ENCODE results near the gene ZNF862. TPM values are rescaled to one million over a fixed set of nuclear protein-coding genes. Genes with fewer than 3 reads are reported as not detected.

Gene ZNF862
- total and polyA plus RNA-seq, 8 donors = 8.3 to 20.1 (median 14.1) TPM

GRCh38 chr7:149814494-149814893 lies 23.7 kb upstream of the ZNF862 start:
- H3K9me3 ChIP-seq = no peaks in the 10 kb centered on the region
- 68 to 82% methylated on average over 12 to 15 of the region's 15 CpGs for WGBS, 2 donors
- H3K36me3 ChIP-seq = no peaks in the 10 kb centered on the region
- intact Hi-C loops (cut with DNase I) = no loop called here
- ATAC-seq = no peak
- TF ChIP-seq, protein P1, sequence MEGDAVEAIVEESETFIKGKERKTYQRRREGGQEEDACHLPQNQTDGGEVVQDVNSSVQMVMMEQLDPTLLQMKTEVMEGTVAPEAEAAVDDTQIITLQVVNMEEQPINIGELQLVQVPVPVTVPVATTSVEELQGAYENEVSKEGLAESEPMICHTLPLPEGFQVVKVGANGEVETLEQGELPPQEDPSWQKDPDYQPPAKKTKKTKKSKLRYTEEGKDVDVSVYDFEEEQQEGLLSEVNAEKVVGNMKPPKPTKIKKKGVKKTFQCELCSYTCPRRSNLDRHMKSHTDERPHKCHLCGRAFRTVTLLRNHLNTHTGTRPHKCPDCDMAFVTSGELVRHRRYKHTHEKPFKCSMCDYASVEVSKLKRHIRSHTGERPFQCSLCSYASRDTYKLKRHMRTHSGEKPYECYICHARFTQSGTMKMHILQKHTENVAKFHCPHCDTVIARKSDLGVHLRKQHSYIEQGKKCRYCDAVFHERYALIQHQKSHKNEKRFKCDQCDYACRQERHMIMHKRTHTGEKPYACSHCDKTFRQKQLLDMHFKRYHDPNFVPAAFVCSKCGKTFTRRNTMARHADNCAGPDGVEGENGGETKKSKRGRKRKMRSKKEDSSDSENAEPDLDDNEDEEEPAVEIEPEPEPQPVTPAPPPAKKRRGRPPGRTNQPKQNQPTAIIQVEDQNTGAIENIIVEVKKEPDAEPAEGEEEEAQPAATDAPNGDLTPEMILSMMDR (IDR thresholded peaks at IDR 0.05) = no peak
- FAIRE-seq = no peak
- DNase-seq = peak in 1 of 6 donors; percentile 64
- H3K4me3 ChIP-seq = no peak overlapping the region
- no peaks in the 10 kb centered on the region for H3K27me3 ChIP-seq
- no peak overlapping the region for H3K27ac ChIP-seq
- no peaks in the 10 kb centered on the region for H3K4me1 ChIP-seq

DNA sequence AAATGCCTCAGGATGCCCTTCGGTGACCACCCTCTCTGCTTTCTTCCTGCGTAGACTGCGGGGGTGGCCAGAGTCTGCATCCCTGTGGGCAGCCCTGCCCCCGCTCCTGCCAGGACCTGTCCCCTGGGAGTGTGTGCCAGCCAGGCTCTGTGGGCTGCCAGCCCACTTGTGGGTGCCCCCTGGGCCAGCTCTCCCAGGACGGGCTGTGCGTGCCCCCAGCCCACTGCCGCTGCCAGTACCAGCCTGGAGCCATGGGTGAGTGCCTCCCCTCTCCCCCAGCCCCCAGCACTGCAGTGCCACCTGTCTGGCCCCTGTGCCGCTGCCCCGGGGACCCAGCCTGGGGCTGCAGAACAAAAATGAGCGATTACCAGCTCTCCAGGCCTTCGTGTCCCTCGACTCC lies 23.1 kb upstream of the ZNF862 start:
- no peaks in the 10 kb centered on the region for H3K4me1 ChIP-seq
- H3K27me3 ChIP-seq = no peaks in the 10 kb centered on the region
- no peak overlapping the region for H3K4me3 ChIP-seq
- WGBS, 2 donors = 78 to 82% methylated on average over 12 of the region's 12 CpGs
- TF ChIP-seq, protein P1 (IDR thresholded peaks at IDR 0.05) = no peak
- H3K9me3 ChIP-seq = no peaks in the 10 kb centered on the region
- no peak for ATAC-seq
- peak in 1 of 6 donors; percentile 67 for DNase-seq
- no peaks in the 10 kb centered on the region for H3K36me3 ChIP-seq
- intact Hi-C loops (cut with DNase I) = no loop called here
- FAIRE-seq = no peak
- no peak overlapping the region for H3K27ac ChIP-seq

GRCh38 chr7:149815661-149816266 lies 22.4 kb upstream of the ZNF862 start:
- 62 to 65% methylated on average over 16 of the region's 16 CpGs for WGBS, 2 donors
- Histone ChIP-seq H3K9me3 (no peaks in the 10 kb centered on the region), H3K4me1 (no peaks in the 10 kb centered on the region), H3K36me3 (no peaks in the 10 kb centered on the region), H3K4me3 (no peak overlapping the region), H3K27me3 (no peaks in the 10 kb centered on the region), H3K27ac (no peak overlapping the region)
- ATAC-seq (no peak), DNase-seq (peak in 2 of 6 donors; percentile 10 to 65), FAIRE-seq (no peak)
- TF ChIP-seq, protein P1 (IDR thresholded peaks at IDR 0.05) = no peak
- intact Hi-C loops (cut with DNase I) = no loop called here

DNA sequence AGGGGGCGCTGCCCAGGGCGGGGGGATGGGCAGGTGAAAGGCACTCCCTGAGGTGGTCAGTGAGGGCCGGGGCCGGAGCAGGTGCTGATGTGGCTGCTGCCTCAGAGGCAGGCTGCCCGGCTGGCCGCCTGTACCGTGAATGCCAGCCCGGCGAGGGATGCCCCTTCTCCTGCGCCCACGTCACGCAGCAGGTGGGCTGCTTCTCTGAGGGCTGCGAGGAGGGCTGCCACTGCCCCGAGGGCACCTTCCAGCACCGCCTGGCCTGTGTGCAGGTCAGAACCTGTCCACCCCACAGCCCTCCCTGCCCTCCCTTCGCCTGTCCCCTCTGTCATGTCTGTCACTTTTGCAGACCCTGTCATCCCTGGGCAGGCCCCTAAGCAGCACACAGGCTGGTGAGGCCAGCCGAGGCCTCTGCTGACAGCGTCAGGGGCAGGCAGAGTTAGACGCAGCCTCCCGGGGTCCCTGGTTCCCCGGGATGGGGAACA lies 21.9 kb upstream of the ZNF862 start:
- WGBS, 2 donors = 70 to 75% methylated on average over 21 of the region's 21 CpGs
- FAIRE-seq (no peak), ATAC-seq (no peak), DNase-seq (peak in 2 of 6 donors; percentile 18 to 63)
- Histone ChIP-seq H3K4me3 (no peak overlapping the region), H3K4me1 (no peaks in the 10 kb centered on the region), H3K27ac (no peak overlapping the region), H3K9me3 (no peaks in the 10 kb centered on the region), H3K36me3 (no peaks in the 10 kb centered on the region), H3K27me3 (no peaks in the 10 kb centered on the region)
- intact Hi-C loops (cut with DNase I) = no loop called here
- TF ChIP-seq, protein P1 (IDR thresholded peaks at IDR 0.05) = no peak

GRCh38 chr7:149816794-149817193 lies 21.4 kb upstream of the ZNF862 start:
- TF ChIP-seq, protein P1 (IDR thresholded peaks at IDR 0.05) = no peak
- WGBS, 2 donors = 60 to 66% methylated on average over 4 of the region's 4 CpGs
- Histone ChIP-seq H3K4me3 (no peak overlapping the region), H3K4me1 (no peaks in the 10 kb centered on the region), H3K9me3 (no peaks in the 10 kb centered on the region), H3K27me3 (no peaks in the 10 kb centered on the region), H3K27ac (no peak overlapping the region), H3K36me3 (no peaks in the 10 kb centered on the region)
- no peak for FAIRE-seq
- intact Hi-C loops (cut with DNase I) = no loop called here
- ATAC-seq = no peak
- DNase-seq = peak in 1 of 6 donors; percentile 8
